Activated CD4-positive, alpha-beta T cell treated with anti-CD3 and anti-CD28 coated beads, Interleukin-2, amount 50 U/mL, for 1 hour (primary cell): ENCODE data around the gene PWP1.

Experiments
- DNase-seq: peaks from one replicate; pipeline ENCODE4 v3.0.0-alpha.2; 2020

Gene PWP1

DNA sequence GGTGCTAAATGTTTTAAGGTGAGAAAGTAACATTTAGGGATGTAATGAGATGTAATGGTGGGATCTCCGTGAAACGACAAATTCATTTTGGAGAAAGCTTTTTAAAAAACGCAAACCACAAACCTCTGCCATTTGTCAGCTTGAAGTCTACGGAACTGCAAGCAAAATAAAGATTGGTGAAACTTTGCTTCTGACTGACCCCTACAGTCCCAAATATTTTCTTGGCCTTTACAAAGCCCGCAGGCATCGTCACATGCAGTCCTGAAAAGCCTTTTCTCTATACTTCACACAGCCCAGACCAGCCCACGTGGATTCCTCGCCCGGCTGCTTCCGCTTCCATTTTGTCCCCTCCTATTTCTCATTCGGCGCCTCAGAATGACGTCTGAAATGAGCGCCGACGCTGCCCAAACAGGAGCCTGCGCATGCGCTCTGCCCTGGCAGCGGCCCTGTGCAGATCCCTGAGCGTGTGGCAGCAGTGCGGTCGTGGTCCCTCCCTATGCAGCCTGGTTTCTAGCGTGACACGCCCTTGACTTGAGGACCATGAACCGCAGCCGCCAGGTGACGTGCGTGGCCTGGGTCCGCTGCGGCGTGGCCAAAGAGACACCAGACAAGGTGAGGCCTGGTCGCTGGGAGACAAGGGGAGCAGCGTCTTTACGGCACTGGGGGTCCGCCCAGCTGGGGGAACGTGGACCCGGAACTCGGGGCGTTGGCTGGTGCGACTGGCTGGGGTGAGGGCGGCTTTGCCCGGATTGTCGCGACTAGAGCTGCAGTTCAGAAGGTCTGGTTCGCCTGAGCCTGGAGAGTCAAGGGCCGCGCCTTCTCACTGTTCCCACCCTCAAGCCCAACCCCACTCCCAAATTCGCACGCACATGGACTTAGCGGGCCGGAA, at the start of gene PWP1:
PWP1 (plus strand) TSS at position 440 of the 889 bp plus-strand sequence; CDS start at position 541, 101 bp downstream.
- peak; percentile 96 for DNase-seq

DNA sequence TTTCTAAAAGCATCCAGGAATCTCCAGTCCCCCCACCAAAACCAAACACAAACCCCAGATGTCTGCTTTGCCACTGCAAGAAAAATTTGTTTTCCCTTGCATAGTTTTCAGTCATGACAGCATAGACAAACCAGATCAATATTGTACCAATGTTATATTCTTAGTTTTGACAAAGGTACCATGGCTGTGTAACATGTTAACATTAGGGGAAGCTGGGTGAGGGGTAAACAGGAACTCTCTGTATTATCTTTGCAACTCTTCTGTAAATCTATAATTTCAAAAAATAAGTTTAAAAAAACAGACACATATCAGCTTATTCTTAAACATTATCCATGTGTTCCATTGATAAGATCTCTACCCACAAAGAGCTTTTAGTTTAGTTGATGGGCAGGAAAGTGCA, 44.4 kb upstream of the PWP1 start:
- DNase-seq, result no peak

DNA sequence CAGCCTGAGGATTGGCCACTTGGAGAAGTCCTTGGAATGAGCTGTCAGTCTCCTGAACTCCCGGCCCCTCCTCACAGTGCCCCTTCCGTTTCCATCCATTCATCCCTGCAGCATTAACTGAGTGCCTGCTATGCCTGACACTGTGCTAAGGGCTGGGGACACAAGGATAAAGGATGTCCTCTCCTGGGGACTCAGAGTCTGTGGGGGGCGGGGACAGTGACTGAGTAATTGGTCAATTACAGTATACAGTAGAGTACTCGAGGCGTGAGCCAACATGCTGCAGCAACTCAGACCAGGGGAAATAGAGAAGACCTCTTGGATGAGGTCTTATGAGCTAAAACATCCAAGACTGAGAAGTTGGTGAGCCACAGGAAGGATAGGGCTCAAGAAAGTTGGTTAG, 43.4 kb upstream of the PWP1 start:
- DNase-seq, result no peak

DNA sequence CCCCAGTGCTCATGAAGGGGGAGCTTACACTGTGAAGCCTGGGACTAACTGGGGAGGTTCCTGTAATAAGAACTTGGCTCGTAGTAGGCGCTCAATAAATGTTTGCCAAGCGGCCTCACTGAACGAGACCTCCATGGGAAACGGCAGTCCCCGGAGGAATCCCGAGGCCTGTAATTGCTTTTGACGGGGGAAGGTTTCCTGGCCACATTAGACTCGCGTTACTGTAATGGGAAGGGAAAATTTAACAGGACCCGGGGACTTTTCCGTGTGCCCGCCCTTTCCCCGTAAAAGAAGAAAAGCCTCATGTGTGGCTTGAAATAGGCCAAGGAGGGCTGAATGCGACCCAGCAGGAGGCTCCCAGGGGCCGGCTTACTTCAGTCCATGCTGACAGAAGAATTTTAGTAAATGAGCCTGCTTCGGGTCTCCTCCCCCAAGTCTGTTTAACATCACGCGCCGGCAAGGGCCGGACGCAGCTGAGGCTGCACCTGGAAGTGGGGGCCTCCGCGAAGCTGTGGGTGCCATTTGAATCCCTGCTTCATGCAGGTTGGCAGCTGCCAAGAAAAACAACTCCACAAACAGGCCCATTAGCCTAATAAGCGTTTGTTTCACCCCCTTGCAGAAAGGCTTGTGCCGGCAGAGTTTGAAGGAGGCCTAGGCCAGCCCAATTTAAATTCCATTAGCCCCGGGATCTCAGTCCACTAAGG, 39.8 kb upstream of the PWP1 start:
- DNase-seq, result no peak

DNA sequence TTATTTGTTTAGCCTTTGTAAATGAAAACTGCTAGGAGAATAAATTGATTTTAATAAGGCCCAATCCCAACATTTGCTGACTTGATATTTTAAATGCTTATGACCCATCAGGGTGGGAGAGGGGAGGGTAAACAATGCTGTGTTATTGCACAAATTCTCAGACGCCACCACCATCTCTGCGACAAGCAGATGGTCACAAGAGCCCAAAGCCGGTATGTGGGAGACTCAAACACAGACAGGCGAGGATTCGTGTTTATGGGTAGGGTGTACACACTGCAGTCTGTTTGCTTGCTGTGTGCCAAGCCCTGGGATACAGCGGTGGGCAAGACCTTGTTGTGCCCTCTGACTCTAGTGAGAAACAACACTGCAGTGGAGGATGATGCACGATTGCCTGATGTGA, 39.2 kb upstream of the PWP1 start:
- DNase-seq, result no peak

DNA sequence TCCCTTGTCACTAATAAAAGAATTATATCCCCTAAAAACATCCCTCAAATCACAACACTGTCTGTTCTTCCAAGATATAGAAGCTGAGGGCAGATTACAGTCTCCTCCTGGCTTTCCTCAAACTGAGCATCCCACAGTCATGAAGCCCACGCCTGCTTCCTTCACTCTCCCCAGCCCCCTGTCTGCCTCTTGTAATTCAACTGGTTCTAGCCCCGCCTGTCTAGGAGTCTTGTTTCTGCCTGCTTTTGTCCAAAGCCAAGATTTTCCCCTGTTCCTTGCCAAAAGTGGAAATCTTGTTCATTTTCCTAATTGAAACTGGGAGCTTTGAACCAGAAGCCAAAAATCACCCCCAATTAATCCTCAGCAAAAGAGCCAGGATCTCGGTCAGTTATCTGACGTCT, 35.9 kb upstream of the PWP1 start:
- no peak for DNase-seq

DNA sequence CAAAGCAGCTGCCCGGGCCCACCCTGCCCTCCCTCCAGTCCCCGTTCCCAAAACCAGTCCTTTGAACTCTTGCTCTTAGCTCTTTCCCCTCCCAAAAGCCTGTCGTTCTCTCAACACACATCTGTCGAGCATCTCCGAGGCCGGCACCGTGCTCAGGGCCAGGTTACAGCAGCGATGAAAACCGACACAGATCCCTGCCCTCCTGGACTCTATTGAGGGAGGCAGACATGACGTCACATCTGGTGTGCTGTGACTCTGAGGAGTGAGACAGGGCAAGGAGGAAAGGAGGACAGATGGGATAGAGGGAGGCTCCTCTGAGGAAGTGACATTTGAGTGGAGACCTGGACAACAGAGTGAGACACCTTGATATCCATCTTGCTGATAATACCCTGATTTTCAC, 34.6 kb upstream of the PWP1 start:
- DNase-seq, result no peak

DNA sequence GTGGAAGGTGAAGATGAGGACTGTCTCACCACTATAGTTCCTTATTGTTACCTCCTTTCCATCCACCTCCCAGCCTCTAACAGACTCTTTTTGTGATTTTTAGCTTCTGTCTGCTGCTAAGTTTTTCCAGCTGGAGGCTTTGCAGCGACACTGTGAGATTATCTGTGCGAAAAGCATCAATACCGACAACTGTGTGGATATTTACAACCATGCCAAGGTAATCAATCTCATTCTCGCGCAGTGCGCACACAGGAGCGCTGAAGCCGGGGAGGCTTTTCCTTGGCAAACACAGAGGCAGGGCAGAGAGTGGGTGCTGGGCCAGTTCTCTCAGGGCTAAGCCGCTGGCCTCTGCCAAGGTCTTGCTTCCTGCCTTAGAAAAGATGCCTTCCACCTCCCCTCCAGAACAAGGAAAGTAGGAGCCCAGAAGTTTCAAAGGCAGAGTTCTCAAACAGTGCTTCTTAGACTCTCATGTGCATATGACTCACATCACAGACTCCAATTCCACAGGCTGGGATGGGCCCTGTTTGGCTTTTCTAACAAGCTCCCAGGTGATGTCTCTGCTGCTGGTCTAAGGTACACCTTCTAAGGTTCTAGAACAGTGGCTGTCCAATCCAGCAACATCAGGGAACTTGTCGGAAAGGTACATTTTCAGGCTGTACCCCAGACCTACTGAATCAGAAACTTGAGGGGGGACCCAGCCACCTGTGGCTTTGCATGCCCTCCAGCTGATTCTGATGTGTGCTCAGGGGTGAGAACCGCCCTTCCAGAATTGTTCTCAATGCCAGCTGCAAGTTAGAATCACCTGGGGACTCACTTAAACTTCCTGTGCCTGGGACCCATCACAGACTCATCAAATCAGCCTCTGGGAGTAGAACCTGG, 33.8 kb upstream of the PWP1 start:
- DNase-seq, result no peak

DNA sequence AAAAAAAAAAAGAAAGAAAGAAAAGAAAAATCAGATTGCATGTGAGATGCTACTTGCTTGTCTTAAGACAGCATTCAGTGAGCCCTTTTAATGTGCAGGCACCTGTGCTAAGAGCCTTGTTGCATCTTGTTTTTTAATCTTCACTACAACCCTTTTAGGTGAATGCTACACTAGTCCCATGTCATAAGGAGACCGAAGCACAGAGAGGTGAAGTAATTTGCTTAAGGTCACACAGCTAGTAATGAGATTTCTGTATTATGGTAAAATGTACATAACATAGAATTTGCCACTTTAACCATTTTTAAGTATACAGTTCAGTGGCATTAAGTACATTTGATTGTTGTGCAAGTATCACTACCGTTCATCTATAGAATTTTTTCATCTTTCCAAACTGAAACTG, 32.1 kb upstream of the PWP1 start:
- no peak for DNase-seq

DNA sequence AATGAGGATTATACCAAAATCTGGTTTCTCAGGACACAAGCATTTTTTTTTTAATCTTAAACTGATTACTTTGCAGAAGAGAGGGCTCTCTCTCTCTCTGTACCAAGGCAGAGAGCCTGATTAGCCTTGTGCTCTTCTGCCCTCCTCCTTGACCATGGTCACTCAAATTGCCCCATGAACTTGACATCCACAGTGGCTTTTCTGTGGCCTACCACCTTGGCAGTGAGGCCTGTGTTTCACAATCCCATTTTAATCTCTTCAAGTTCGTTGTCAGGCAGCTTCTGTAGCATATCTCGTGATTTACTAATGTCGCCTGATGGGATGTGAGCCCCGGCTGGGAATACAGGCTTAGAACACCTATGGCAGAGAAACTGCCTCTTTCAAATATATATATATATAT, 30.7 kb upstream of the PWP1 start:
- no peak for DNase-seq

DNA sequence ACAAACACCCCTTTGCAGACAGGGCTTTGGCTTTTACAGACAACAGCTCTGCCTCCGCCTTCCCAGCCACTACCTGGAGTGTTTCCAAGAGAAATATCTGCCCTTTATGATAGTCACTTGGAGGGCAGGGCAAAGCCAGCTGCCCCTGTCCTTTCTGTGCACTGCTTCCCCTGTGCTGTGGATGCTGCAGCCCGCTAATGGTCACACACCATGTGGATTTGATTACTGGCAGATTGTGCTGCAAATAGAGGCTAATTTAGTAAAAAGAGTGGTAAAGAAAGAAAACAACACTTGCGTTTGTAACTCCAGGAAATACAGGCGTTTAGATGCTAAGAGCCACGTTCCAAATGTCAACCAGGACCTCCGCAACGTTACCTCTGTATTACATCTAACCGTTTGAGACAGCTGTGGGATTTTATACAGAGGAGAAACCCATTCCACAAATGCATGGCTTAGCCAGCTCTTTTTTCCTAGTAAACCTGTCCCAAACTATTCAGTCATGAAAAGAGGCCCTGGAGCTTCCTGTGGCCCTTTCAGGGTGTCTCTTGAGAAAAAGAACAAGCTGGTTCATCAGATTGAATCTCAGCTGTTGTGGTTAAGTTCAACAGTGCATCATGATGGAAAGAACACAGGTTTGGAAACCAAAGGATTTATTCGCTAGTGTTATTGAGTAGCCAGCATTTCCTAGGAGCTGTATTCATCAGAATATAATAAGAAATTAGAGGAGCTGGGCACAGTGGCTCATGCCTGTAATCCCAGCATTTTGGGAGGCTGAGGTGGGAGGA, 30.1 kb upstream of the PWP1 start:
- no peak for DNase-seq

DNA sequence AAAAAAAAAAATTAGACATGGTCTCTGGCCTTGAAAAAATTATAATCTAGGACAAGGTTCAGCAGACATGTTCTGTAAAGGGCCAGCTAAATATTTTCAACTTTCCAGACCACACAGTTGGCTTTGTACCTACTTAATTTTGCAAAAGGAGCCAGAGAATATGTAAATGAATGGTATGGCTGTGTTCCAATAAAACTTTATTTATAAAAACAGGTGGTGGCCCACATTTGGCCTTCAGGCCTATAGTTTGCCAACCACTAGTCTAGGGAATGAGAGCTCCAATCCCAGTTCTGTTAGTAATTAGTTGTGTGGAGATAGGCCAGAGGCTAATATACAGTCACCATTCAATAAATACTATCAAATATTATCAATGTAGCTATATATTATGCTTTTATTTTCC, 29.3 kb upstream of the PWP1 start:
- DNase-seq, result no peak

DNA sequence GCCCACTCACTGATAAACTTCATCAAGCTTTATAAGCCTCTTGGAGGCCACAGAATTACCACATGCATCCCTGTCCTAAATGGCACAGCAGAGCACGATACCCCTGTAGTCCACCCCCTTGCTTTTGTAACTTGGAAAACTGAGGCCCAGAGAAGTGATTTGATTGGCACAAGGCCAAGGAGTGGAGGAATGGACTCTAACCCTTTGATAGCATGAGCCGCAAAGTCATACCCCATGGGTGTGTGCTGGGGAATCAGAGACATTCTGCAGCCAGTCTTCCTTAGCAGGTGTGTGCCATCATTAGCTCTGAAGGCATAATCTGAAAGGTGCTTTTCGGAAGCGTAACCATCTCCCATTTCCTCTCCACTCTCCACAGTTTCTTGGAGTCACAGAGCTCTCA, 28.5 kb upstream of the PWP1 start:
- DNase-seq, result no peak

DNA sequence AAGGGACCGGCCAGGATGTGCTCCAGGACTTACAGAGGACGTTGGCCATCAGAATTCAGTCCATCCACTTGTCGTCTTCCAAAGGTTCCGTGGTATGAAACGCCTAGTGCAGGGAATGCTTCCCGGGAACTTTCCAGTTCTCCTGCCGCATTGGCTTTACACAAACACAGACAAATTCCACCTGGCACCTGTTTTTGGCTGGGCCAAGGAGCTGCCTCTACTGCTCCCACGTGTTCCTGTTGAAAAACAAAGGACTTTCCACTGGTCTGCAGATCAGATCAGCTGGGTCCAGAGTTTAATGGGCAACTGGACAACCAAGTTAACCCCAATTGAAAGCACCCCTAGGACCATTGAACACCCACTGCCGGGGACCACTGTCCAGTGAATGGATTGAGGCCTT, 28.0 kb upstream of the PWP1 start:
- no peak for DNase-seq

DNA sequence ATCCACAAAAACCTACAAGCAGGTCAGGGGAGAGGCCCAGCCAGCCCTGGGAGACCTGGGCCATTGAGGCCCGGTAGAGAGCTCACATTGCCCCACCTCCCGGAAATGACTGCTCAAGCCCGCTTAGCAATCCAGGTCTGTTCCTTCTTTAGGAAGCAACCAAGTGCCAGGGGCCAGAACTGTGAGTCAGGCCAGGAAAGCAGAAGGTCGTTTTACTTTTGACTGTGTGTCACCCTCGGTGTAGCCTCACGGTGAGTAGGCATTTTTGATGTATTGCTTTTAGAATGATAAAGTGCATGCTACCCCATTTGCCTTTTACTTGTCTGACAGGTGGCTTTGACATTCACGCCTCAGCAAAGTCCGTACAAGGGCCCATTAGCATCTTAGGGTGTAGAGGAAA, 25.4 kb upstream of the PWP1 start:
- no peak for DNase-seq

DNA sequence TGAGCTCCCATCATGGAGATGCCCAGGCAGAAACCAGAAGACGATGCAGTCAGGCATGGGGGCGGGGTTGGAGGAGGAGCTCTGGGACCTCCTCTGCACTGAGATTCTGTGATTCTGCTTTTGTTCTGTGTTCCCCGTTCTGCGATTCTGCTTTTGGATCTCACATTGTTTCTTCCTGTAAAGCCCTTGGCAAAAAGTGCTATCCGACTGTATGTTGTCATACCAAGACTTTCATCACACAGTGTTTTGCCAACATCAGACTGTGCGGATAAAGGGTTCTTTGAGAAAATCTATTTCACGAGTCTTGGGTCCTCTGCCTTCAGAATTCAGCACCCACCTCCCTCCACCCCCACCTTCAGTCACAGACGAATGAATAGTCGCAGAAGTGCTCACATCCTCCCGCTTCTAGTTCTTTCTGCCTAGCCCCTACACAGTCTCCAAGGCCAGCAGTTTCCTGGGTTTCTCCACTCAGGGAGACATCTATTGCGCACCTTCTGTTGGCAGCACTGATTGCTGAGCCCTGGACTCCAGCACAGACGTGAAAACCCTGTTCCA, 24.7 kb upstream of the PWP1 start:
- no peak for DNase-seq

DNA sequence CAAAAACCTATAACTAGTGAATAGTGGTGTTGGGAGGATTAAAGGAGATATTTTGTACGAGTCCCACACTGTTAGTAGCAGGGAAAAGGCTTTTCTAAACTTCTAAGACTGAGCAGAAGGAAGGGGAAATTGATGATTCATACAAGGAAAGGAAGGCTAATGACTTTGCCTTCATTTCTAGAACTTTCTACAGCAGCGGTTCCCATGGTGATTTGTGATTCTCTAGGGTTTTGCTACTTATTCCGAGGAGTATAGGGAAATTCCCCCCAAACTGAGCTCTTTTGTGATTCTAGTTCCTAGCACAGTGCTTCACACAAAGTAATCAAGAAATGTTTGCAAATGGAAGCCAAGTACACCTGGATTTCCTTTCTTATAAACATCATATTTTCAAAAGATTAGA, 23.8 kb upstream of the PWP1 start:
- DNase-seq, result no peak

DNA sequence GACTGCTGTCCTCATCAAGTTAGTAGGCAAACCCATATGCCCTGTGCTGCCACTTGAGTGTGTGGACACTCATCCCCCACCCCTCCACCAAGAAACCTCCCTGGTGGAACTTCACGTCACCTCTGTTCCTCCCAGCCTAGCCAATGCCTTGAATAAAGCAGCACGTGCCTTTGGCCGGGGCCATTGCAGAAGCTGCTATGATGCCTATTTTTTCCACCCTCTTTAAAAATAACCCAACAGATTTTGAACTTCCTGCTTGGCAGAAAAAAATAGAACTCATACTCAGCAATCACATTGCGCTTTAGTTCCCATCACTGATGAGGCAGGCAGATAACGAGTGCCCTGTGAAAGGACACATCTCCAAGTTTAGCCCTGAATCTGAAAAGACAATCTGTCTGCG, 23.1 kb upstream of the PWP1 start:
- DNase-seq, result no peak

DNA sequence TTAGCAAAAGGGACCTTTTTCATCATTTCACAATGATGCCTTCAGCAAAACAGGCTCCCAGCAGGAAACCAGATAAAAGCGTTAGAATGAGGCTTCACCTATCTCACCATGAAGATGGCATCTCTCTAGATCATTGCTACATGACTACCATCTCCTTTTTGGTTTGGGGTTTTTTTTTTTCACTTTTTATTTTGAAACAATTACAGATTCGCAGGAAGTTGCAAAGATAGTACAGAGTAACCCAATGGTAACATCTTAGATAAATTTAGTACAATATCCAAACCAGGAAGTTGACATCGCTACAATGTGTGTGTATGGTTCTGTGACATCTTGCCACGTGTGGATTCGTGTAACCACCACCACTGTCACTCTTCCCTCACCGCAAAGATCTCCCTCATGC, 22.3 kb upstream of the PWP1 start:
- DNase-seq, result no peak

DNA sequence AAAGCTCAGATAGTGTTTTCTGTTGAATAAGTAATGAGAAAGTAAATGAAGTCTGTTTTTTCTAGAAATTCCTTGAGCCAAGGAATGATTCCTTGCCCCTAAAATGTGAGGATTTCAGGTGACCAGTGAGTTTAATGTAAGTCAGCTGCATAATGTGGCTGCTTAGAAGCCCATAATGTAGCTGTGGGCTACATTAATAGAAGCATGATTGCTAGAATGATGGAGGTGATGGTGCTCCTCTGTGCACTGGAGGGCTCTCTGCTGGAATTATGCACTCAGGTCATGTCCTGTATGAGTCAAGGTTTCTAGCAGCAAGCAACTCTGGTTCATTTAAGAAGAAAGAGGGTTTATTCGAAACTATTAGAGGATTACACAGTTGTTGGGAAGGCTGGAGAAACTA, 19.6 kb upstream of the PWP1 start:
- no peak for DNase-seq

DNA sequence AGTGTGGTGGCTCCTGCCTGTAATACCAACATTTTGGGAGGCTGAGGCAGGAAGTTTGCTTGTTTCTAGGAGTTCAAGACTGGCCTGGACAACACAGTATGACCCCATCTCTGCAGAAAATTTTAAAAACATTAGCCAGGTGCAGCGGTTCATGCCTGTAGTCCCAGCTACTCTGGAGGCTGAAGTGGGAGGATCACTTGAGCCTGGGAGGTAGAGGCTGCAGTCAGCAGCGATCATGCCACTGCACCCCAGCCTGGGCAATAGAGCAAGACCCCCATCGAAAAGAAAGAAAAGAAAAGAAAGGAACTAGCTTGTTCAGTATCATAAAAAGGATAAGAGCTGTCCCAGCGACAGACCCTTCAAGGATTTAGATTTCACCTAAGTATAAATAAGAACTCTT, 18.1 kb upstream of the PWP1 start:
- no peak for DNase-seq

DNA sequence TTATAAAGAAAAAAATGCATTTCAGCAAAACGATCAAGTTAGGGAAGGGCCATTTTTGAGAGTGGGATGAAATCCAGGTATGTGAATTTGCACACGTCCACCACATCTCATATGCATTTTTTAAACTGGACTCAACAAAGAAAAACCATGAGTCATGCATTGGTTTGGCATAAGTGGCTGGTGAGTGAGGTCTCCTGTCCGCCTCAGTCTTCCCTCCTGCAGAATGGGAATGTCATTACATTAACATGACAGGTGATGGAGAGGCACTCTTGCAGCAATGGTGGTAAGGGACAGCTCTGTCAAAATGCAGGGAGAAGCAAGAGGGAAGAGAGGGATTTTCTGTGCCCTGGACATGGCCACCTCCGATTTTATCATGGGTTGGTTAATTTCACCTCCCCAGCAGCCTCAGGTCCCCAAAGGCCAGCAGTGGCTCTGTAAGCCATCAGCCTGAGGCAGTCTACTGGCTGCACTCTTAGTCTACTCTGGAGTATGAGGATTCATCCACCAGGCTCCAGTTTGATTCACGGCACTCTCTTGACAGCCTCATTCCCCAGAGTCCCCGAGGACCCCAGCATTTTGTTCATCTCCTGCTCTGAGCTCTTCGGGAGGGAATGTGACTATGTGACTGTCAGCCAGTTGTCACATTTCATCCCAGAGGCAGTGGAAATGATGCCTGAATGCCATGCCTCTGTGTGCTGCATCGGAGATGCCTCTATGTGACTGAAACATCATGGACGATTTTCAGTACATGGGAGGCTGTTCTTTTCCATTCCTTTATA, 17.1 kb upstream of the PWP1 start:
- DNase-seq, result no peak
